ENCODE measurements around the gene TOX3. TPM values are rescaled to one million over a fixed set of nuclear protein-coding genes. Genes with fewer than 3 reads are reported as not detected.

Gene TOX3
- total and polyA plus RNA-seq, 2 donors (not counting 1 experiment from before 2014, with no cell fraction given) = not detected

GRCh38 chr16:52540910-52541309 is 6.0 kb downstream of the TOX3 start:
- Histone ChIP-seq H2AFZ (ENCODE audit: insufficient read depth, low read depth, low read length, poor library complexity, severe bottlenecking) (no peak overlapping the region), H4K20me1 (ENCODE audit: control insufficient read depth, insufficient read depth, low read length, poor library complexity, severe bottlenecking) (no peaks in the 10 kb centered on the region), H3K9ac (ENCODE audit: low read length) (no peak overlapping the region), H3K36me3 (replicated peaks in 1 of 2; ENCODE audit: control extremely low read depth in 1 of 2, control insufficient read depth in 1 of 2, extremely low read depth in 1 of 2, insufficient read depth in 2 of 2, low read length in 1 of 2) (no peaks in the 10 kb centered on the region), H3K4me3 (ENCODE audit: control extremely low read depth in 1 of 5, extremely low read depth in 1 of 5, insufficient read depth in 1 of 5, low read depth in 2 of 5, low read length in 4 of 5) (no peak overlapping the region), H3K4me1 (ENCODE audit: control insufficient read depth in 2 of 2, insufficient read depth in 2 of 2, low read length in 2 of 2) (no peaks in the 10 kb centered on the region), H3K27me3 (replicated peaks in 1 of 4; ENCODE audit: control extremely low read depth in 1 of 4, control insufficient read depth in 3 of 4, insufficient read depth in 4 of 4, low read length in 3 of 4) (peaks cover 0 to 13% (median 4%) of the 10 kb centered on the region in 4 experiments), H3K79me2 (ENCODE audit: control insufficient read depth, insufficient read depth, low read length) (no peaks in the 10 kb centered on the region), H3K9me3 (ENCODE audit: control extremely low read depth in 1 of 3, control insufficient read depth in 2 of 3, insufficient read depth in 1 of 3, low read length in 2 of 3) (no peaks in the 10 kb centered on the region), H3K4me2 (replicated peaks; ENCODE audit: low read depth, low read length, poor library complexity, severe bottlenecking) (no peak overlapping the region), H3K27ac (ENCODE audit: low read length in 2 of 2) (no peak overlapping the region)
- DNase-seq = no peak
- no peak overlapping the region for H3K4me3 Mint-ChIP-seq
- TF ChIP-seq CTCF (IDR thresholded peaks at IDR 0.05) = no peak
- TF ChIP-seq EZH2 (IDR thresholded peaks at IDR 0.05; ENCODE audit: borderline replicate concordance, insufficient read depth, low read depth, low read length, poor library complexity, severe bottlenecking) = no peak
- CTCF ChIA-PET = no interaction called here
- no peak overlapping the region for H3K27ac Mint-ChIP-seq
- peaks cover 19% of the 10 kb centered on the region for H3K27me3 Mint-ChIP-seq
- peaks cover under 1% of the 10 kb centered on the region for H3K9me3 Mint-ChIP-seq (ENCODE audit: insufficient read depth)
- POLR2A ChIA-PET = no interaction called here
- 100% methylated on average over 1 of the region's 2 CpGs for WGBS (ENCODE audit: insufficient coverage)
- ATAC-seq (ENCODE audit: low read depth) = no peak
- H3K4me1 Mint-ChIP-seq = peaks cover 3% of the 10 kb centered on the region
- intact Hi-C loops (cut with micrococcal nuclease) = no loop called here

DNA sequence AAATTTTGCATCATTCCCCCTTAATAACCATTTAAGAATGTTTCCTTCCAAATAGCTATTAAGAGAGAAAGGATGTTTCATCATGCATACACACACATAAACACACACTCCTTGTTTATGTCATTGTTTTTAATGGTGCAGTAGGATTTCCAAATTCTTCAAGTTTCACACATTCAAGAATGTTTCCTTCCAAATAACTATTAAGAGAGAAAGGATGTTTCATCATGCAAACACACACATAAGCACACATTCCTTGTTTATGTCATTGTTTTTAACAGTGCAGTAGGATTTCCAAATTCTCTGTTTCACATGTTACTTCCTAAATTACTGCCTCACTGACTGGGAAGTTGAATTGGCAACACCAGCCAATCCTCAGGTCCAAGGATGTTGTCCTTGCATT is 7.8 kb downstream of the TOX3 start:
- Histone ChIP-seq H3K27ac (ENCODE audit: low read length in 2 of 2) (no peak overlapping the region), H4K20me1 (ENCODE audit: control insufficient read depth, insufficient read depth, low read length, poor library complexity, severe bottlenecking) (no peaks in the 10 kb centered on the region), H3K27me3 (replicated peaks in 1 of 4; ENCODE audit: control extremely low read depth in 1 of 4, control insufficient read depth in 3 of 4, insufficient read depth in 4 of 4, low read length in 3 of 4) (peaks cover 0 to 13% (median 0%) of the 10 kb centered on the region in 4 experiments), H3K4me3 (ENCODE audit: control extremely low read depth in 1 of 5, extremely low read depth in 1 of 5, insufficient read depth in 1 of 5, low read depth in 2 of 5, low read length in 4 of 5) (no peak overlapping the region), H3K4me2 (replicated peaks; ENCODE audit: low read depth, low read length, poor library complexity, severe bottlenecking) (no peak overlapping the region), H3K9me3 (ENCODE audit: control extremely low read depth in 1 of 3, control insufficient read depth in 2 of 3, insufficient read depth in 1 of 3, low read length in 2 of 3) (no peaks in the 10 kb centered on the region), H3K79me2 (ENCODE audit: control insufficient read depth, insufficient read depth, low read length) (no peaks in the 10 kb centered on the region), H2AFZ (ENCODE audit: insufficient read depth, low read depth, low read length, poor library complexity, severe bottlenecking) (no peak overlapping the region), H3K9ac (ENCODE audit: low read length) (no peak overlapping the region), H3K36me3 (replicated peaks in 1 of 2; ENCODE audit: control extremely low read depth in 1 of 2, control insufficient read depth in 1 of 2, extremely low read depth in 1 of 2, insufficient read depth in 2 of 2, low read length in 1 of 2) (no peaks in the 10 kb centered on the region), H3K4me1 (ENCODE audit: control insufficient read depth in 2 of 2, insufficient read depth in 2 of 2, low read length in 2 of 2) (no peaks in the 10 kb centered on the region)
- no peak for ATAC-seq (ENCODE audit: low read depth)
- ChIA-PET POLR2A (no interaction called here), CTCF (no interaction called here)
- intact Hi-C loops (cut with micrococcal nuclease) = no loop called here
- H3K27me3 Mint-ChIP-seq = peaks cover 10% of the 10 kb centered on the region
- no peaks in the 10 kb centered on the region for H3K4me1 Mint-ChIP-seq
- no peak for DNase-seq
- H3K27ac Mint-ChIP-seq = no peak overlapping the region
- TF ChIP-seq EZH2 (IDR thresholded peaks at IDR 0.05; ENCODE audit: borderline replicate concordance, insufficient read depth, low read depth, low read length, poor library complexity, severe bottlenecking) = no peak
- no peak for TF ChIP-seq CTCF (IDR thresholded peaks at IDR 0.05)
- H3K4me3 Mint-ChIP-seq = no peak overlapping the region
- peaks cover 2% of the 10 kb centered on the region for H3K9me3 Mint-ChIP-seq (ENCODE audit: insufficient read depth)
